ENCODE results near the gene EDC4. TPM values are rescaled to one million over a fixed set of nuclear protein-coding genes. Genes with fewer than 3 reads are reported as not detected.
A peak's percentile ranks its signal among the peaks of the same experiment; 100 is the strongest.

Gene EDC4
- total and polyA plus RNA-seq, 2 of the 8 experiments (the other 6 are each of a cell fraction or from before 2014, with no cell fraction given): 58.5 to 72.7 TPM

DNA sequence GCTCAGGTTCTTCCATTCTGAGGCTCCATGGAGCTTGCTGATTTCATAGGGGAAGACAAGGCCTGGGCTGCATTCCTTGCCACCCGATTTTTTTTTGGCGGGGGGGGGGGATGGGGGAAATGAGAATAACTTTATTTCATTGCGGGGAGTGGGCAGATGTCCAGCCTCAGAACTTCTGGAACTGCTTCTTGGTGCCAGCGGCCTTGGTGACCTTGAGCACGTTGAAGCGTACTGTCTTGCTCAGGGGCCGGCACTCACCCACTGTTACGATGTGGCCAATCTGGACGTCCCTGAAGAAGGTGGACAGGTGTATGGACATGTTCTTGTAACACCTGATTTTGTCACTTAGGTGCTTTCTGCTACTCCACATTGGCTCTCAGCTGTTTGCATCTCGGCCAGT, 17.1 kb upstream of the EDC4 start:
- no peaks in the 10 kb centered on the region for H3K27me3 ChIP-seq (replicated peaks in 1 of 4; ENCODE audit: control insufficient read depth in 3 of 4, extremely low read depth in 1 of 4, insufficient read depth in 3 of 4, low read length in 3 of 4)
- H2AFZ ChIP-seq (ENCODE audit: low read length): no peak overlapping the region
- H3K4me3 ChIP-seq (ENCODE audit: extremely low read depth in 1 of 4, insufficient read depth in 2 of 4, low read depth in 3 of 4, low read length in 4 of 4): no peak overlapping the region
- H4K91ac ChIP-seq (replicated peaks; ENCODE audit: insufficient read length, low read length): no peak overlapping the region
- H2BK15ac ChIP-seq (ENCODE audit: low read length): no peak overlapping the region
- 0 out of 2 replicates have a peak overlapping the region, but pooled peaks have one; percentile 61 for H2BK20ac ChIP-seq (ENCODE audit: low read length)
- H2BK12ac ChIP-seq (ENCODE audit: low read depth, low read length): no peak overlapping the region; the same call in 1 of the 2 replicates
- no peak overlapping the region for H3K56ac ChIP-seq (replicated peaks; ENCODE audit: insufficient read length, low read depth, low read length)
- no peaks in the 10 kb centered on the region for H3K23me2 ChIP-seq (ENCODE audit: low read depth, low read length)
- WGBS, 2 experiments (ENCODE audit: extremely low coverage in 1 of 2, insufficient coverage in 1 of 2, insufficient read length in 1 of 2, insufficient replicate concordance in 2 of 2, low coverage in 1 of 2, low lambda C conversion rate in 2 of 2, missing lambda C conversion rate in 1 of 2): 92% methylated on average over 10 of the region's 10 CpGs; no CpG with 5 or more reads in 1 of the 2 experiments
- DNase-seq (ENCODE audit: low read depth in 1 of 2, low spot score in 2 of 2) (no peak), FAIRE-seq (no peak)
- no peak overlapping the region for H3K4ac ChIP-seq (replicated peaks; ENCODE audit: insufficient read length, low read depth, low read length)
- H4K20me1 ChIP-seq (replicated peaks in 1 of 2; ENCODE audit: control insufficient read depth in 1 of 2, insufficient read depth in 2 of 2, low read length in 2 of 2): peaks cover 27 to 41% of the 10 kb centered on the region in 2 experiments
- no peak overlapping the region; the same call in 1 of the 2 replicates for H3K18ac ChIP-seq (ENCODE audit: extremely low read depth, low read length)
- H3K79me1 ChIP-seq (ENCODE audit: low read depth, low read length): peaks cover 27% of the 10 kb centered on the region
- H3K4me2 ChIP-seq (ENCODE audit: insufficient read depth in 1 of 2, low read depth in 2 of 2, low read length in 2 of 2): no peak overlapping the region; a peak in 1 of 4 replicates
- H3K4me1 ChIP-seq (replicated peaks in 1 of 4; ENCODE audit: control insufficient read depth in 3 of 4, insufficient read depth in 4 of 4, low read length in 3 of 4): peaks cover 8 to 15% (median 13%) of the 10 kb centered on the region in 4 experiments
- H2AK5ac ChIP-seq (ENCODE audit: low read depth, low read length): no peak overlapping the region
- no peak overlapping the region for H4K8ac ChIP-seq (ENCODE audit: extremely low read depth, insufficient read depth, low read length)
- no peaks in the 10 kb centered on the region for H3K9me3 ChIP-seq (ENCODE audit: insufficient read depth in 2 of 2, low read depth in 1 of 2, low read length in 1 of 2)
- no peak overlapping the region for H3K23ac ChIP-seq (ENCODE audit: insufficient read length)
- H2BK5ac ChIP-seq (ENCODE audit: low read depth, low read length): no peak overlapping the region
- no peak overlapping the region for H3K27ac ChIP-seq (ENCODE audit: low read depth, low read length)
- no peak overlapping the region for H3K14ac ChIP-seq (ENCODE audit: insufficient read length)
- ChIA-PET POLR2A (ENCODE audit: partially characterized antibody) (interaction anchor here (0.7 to 2.9 kb wide), 7 partner anchors 8 to 196 kb away, joined by 3 to 27 read pairs (median 4); partner anchors contain the start of genes CENPT, EDC4 and NUTF2), CTCF (ENCODE audit: partially characterized antibody) (interaction anchor here (0.8 to 3.5 kb wide), 7 partner anchors 9 to 125 kb away, joined by 3 to 20 read pairs (median 5); partner anchors contain the start of gene NRN1L)
- no peak overlapping the region for H2BK120ac ChIP-seq (replicated peaks; ENCODE audit: low read depth, low read length)
- peaks cover 39 to 94% of the 10 kb centered on the region in 2 experiments for H3K79me2 ChIP-seq (ENCODE audit: control insufficient read depth in 1 of 2, insufficient read depth in 2 of 2, low read length in 2 of 2)
- peaks cover 0 to 7% (median 3%) of the 10 kb centered on the region in 4 experiments; a peak in 4 of 8 replicates for H3K36me3 ChIP-seq (ENCODE audit: control insufficient read depth in 2 of 4, insufficient read depth in 4 of 4, low read length in 3 of 4)
- H4K5ac ChIP-seq (ENCODE audit: insufficient read length, low read depth, low read length): no peak overlapping the region
- no peak overlapping the region for H3K9ac ChIP-seq (replicated peaks in 1 of 4; ENCODE audit: extremely low read depth in 1 of 4, low read depth in 3 of 4, low read length in 3 of 4)
- no peak for TF ChIP-seq CTBP2 (IDR thresholded peaks at IDR 0.05; ENCODE audit: borderline replicate concordance, insufficient read depth, insufficient read length, low read length)
- TF ChIP-seq CBX5 (IDR thresholded peaks at IDR 0.05; ENCODE audit: low read depth, low read length): no peak
- TF ChIP-seq CHD2 (IDR thresholded peaks at IDR 0.05; ENCODE audit: low read length): no peak
- TF ChIP-seq HDAC2 (IDR thresholded peaks at IDR 0.05; ENCODE audit: borderline replicate concordance in 1 of 2, low read depth in 2 of 2, low read length in 2 of 2): no peak

All from H1 (cell line).